ENCODE data around the gene HOXA4. TPM values are rescaled to one million over a fixed set of nuclear protein-coding genes. Genes with fewer than 3 reads are reported as not detected.

The HOXA4 gene
- total RNA-seq, 120 experiments from 2014 or later = 0.38 to 0.66 TPM; not detected in 118

Small RNAs within 50 kb of the gene (microRNA-seq; reads per million reads assigned to microRNA genes)
- 2.1 to 76.6 (median 7.5) reads per million in 43 experiments for gene MIR196B

Other genes starting within 250 kb of the HOXA4 start
- under 1 TPM in 2 of 120 experiments, not detected in 118; 0.21 to 0.27 TPM for gene HOXA1, start 34.8 kb downstream of the HOXA4 start, total RNA-seq
- not detected for gene HOXA2, start 28.1 kb downstream of the HOXA4 start, total RNA-seq
- 1 to 10 TPM in 1 of 120 experiments, under 1 TPM in 1, not detected in 118; 0.35 to 1.8 TPM for gene HOXA5, start 12.9 kb upstream of the HOXA4 start, total RNA-seq
- gene HOXA6, start 17.0 kb upstream of the HOXA4 start, total RNA-seq = not detected
- gene HOXA3, start 21.8 kb upstream of the HOXA4 start, total RNA-seq = under 1 TPM in 2 of 120 experiments, not detected in 118; 0.17 to 0.88 TPM
- gene HOXA7, start 25.9 kb upstream of the HOXA4 start, total RNA-seq = not detected
- gene HOXA9, start 34.8 kb upstream of the HOXA4 start, total RNA-seq = not detected
- under 1 TPM in 1 of 120 experiments, not detected in 119; 0.46 TPM for gene HOXA10, start 43.6 kb upstream of the HOXA4 start, total RNA-seq
- gene HOXA11, start 54.5 kb upstream of the HOXA4 start, total RNA-seq = not detected
- gene HOXA13, start 69.3 kb upstream of the HOXA4 start, total RNA-seq = under 1 TPM in 2 of 120 experiments, not detected in 118; 0.13 to 0.20 TPM
- under 1 TPM in 1 of 120 experiments, not detected in 119; 0.19 TPM for gene EVX1, start 112.0 kb upstream of the HOXA4 start, total RNA-seq

All from dorsolateral prefrontal cortex (tissue), 118 donors.